Cerebellar nuclear complex (tissue), 1 donor: Measurements from ENCODE around the gene SYMPK.

Experiments used
- DNase-seq, 2 experiments: peaks; one replicate each; lab custom pipeline; 2025; lab: John Stamatoyannopoulos, UW

Gene SYMPK

GRCh38 chr19:45766869-45767346, 96.0 kb downstream of the SYMPK start:
- DNase-seq = no peak

DNA sequence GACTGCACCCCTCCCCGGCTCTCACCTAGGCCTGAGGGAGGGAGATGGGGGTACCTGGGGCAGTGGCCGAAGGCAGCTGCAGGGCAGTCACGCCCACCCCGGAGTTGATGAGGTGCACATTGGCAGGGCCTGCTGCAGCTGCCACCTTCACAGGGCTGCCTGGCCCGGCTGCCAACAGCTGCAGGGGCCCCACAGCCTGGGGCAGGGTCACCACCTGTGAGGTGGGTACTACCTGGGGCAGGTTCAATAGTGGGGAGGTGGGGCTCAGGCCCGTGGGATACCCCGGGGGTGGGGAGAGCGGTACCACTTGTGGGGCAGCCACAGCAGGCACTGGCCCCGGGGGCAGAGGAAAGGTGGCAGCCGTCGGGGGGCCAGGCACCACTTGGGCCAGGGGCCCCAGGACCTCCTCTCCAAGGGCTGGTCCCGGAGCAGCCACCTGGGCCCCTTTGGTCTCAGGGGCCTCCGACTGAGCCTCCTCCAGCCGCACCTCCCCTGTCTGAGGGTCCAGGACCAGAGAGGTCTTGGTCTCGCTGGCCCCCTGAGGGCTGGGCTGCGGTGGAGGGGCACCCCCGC, 96.6 kb downstream of the SYMPK start:
- no peak for DNase-seq

DNA sequence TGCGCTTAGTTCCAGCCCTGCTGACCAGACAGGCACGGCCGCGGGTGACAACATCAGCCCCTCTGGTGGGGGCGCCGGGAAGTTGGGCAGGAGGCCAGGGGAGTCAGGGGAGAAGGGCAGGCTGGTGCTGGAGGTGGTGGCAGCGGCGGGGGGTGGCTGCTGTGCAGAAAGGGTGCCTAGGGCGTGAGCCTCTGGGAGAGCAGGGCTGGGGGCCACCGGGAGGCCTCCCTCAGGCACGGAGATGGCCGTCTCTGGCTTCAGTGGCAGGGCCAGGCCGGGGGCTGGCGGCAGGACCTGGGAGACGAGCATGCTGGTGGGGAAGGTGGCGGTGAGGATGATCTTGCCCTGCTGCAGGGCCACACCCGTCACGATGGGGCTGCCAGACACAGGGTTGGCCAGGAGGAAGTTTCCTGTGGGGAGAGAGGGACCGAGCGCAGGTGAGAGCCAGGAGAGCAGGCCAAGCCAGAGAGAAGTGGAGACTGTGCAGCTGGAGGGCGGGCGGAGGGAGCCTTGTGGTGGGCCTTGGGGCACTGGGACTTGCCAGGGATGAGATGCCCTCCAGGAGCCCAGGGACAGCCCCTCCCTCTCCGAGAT, 97.1 kb downstream of the SYMPK start:
- no peak for DNase-seq
